Transverse colon (tissue), 4 donors: ENCODE measurements around the gene GPC6.

Experiments
- EP300 ChIP-seq: sonication (generic); formaldehyde crosslinking; IDR thresholded peaks from one replicate; pipeline ENCODE4 v1.6.1; 2017; ENCODE audit warnings: antibody characterized with exemption, low read depth
- POLR2A ChIP-seq: fragments of 450-650 bp; IDR thresholded peaks from one replicate; pipeline ENCODE4 v1.6.1; 2016; ENCODE audit warnings: antibody characterized with exemption, mild to moderate bottlenecking, moderate library complexity
- POLR2AphosphoS5 ChIP-seq, 3 donors: sonication (generic); formaldehyde crosslinking; IDR thresholded peaks; one replicate each; pipeline ENCODE4 v1.6.1; 2016; ENCODE audit warnings: antibody characterized with exemption in 3 of 3
- TF ChIP-seq, protein P1 (sequence below), 5 experiments: fragments of 200-600 bp in 3 of 5; fragments of 450-650 bp in 2 of 5; sonication (generic) in 3 of 5; IDR thresholded peaks; 1 replicate in 2 of 5; 2 replicates in 3 of 5; pipeline ENCODE4 v1.5.1; 2016 to 2017; ENCODE audit warnings: antibody characterized with exemption in 5 of 5, inconsistent platforms in 3 of 5, mild to moderate bottlenecking in 2 of 5, moderate library complexity in 1 of 5

DNA sequence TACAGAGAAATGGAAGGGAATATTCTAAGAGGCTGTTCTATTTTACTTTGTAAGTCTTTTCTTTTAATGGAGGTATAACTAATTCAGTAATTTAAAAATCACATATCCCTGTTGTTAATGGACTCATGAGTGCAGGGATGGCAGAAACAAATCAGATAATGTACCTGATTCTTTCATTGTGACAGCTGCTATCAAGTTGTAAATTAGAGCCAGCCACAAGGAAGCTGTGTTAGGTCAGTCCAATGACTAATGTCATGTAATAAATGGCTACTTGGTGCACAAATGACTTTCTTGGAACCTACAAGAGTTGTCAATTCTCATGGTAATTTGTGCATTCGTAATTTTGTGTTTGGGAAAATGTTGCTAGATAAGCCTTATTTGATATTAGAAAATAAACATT lies 806.5 kb downstream of the GPC6 start:
- TF ChIP-seq, protein P1, sequence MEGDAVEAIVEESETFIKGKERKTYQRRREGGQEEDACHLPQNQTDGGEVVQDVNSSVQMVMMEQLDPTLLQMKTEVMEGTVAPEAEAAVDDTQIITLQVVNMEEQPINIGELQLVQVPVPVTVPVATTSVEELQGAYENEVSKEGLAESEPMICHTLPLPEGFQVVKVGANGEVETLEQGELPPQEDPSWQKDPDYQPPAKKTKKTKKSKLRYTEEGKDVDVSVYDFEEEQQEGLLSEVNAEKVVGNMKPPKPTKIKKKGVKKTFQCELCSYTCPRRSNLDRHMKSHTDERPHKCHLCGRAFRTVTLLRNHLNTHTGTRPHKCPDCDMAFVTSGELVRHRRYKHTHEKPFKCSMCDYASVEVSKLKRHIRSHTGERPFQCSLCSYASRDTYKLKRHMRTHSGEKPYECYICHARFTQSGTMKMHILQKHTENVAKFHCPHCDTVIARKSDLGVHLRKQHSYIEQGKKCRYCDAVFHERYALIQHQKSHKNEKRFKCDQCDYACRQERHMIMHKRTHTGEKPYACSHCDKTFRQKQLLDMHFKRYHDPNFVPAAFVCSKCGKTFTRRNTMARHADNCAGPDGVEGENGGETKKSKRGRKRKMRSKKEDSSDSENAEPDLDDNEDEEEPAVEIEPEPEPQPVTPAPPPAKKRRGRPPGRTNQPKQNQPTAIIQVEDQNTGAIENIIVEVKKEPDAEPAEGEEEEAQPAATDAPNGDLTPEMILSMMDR (IDR thresholded peaks at IDR 0.05) = no peak
- TF ChIP-seq POLR2AphosphoS5 (IDR thresholded peaks at IDR 0.05) (no peak), POLR2A (no peak), EP300 (no peak)
